ENCODE data around the gene RIPPLY3.
A peak's percentile ranks its signal among the peaks of the same experiment; 100 is the strongest.

Gene RIPPLY3

GRCh38 chr21:37009740-37010341, 3.3 kb downstream of the RIPPLY3 start:
- Histone ChIP-seq H3K4me2 (peak overlapping the region; percentile 39), H3K79me2 (ENCODE audit: insufficient read depth, low read depth) (no peaks in the 10 kb centered on the region), H3K4me1 (ENCODE audit: low read depth, poor library complexity, severe bottlenecking) (peaks cover 4% of the 10 kb centered on the region), H3K9ac (peak overlapping the region; percentile 35; the same call in 1 of the 2 replicates), H3K27ac (no peak overlapping the region; the same call in 1 of the 2 replicates), H3K36me3 (ENCODE audit: insufficient read depth) (no peaks in the 10 kb centered on the region), H2AFZ (ENCODE audit: low read depth) (peak overlapping the region; percentile 86), H3K4me3 (IDR thresholded peaks at IDR 0.05; ENCODE audit: insufficient read depth, low read depth, low read length) (no peak overlapping the region), H4K20me1 (ENCODE audit: insufficient read depth) (no peaks in the 10 kb centered on the region), H3K27me3 (ENCODE audit: insufficient read depth, low read depth) (no peaks in the 10 kb centered on the region)
- peak; percentile 91 for TF ChIP-seq CTCF (conservative IDR thresholded peaks at IDR 0.05; ENCODE audit: low read depth, low read length)

DNA sequence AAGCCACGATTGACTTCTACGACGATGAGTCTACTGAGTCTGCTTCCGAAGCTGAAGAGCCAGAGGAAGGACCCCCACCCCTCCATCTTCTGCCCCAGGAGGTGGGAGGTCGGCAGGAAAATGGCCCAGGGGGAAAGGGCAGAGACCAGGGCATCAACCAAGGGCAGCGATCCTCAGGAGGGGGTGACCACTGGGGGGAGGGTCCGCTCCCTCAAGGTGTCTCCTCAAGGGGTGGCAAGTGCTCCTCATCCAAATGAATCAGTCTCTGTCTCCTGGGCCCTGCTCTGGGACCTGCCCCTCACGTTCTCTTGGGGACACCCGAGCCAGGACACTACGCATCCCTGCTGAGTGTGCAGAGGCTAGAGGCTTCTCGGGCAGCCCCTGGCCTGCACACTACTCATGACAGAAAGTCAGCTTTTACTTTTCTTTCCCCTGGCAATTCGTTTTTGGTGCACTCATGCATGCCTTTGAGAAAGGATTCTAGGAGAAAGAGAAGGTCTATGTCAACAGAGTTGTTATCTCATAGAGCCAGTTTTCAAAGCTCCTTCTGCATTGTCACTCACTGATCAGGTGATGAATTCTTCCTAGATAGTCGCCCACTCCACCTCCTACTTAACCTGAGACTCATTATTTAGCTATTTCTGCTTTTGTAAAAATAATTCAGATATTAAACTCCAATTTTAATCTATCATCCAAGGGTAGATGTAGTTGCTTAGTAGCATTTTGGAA, 11.6 kb downstream of the RIPPLY3 start:
- Histone ChIP-seq H2AFZ (ENCODE audit: low read depth) (no peak overlapping the region), H3K4me2 (no peak overlapping the region), H3K36me3 (ENCODE audit: insufficient read depth) (no peaks in the 10 kb centered on the region), H3K27me3 (ENCODE audit: insufficient read depth, low read depth) (no peaks in the 10 kb centered on the region), H3K79me2 (ENCODE audit: insufficient read depth, low read depth) (no peaks in the 10 kb centered on the region), H4K20me1 (ENCODE audit: insufficient read depth) (no peaks in the 10 kb centered on the region), H3K4me1 (ENCODE audit: low read depth, poor library complexity, severe bottlenecking) (no peaks in the 10 kb centered on the region), H3K4me3 (IDR thresholded peaks at IDR 0.05; ENCODE audit: insufficient read depth, low read depth, low read length) (no peak overlapping the region), H3K9ac (no peak overlapping the region), H3K27ac (no peak overlapping the region)
- no peak for TF ChIP-seq CTCF (conservative IDR thresholded peaks at IDR 0.05; ENCODE audit: low read depth, low read length)

- Histone ChIP-seq H3K4me3 (IDR thresholded peaks at IDR 0.05; ENCODE audit: insufficient read depth, low read depth, low read length) (no peak overlapping the region), H3K27me3 (ENCODE audit: insufficient read depth, low read depth) (no peaks in the 10 kb centered on the region), H2AFZ (ENCODE audit: low read depth) (no peak overlapping the region), H3K9ac (no peak overlapping the region), H3K4me1 (ENCODE audit: low read depth, poor library complexity, severe bottlenecking) (no peaks in the 10 kb centered on the region), H3K27ac (no peak overlapping the region), H3K4me2 (no peak overlapping the region), H3K36me3 (ENCODE audit: insufficient read depth) (no peaks in the 10 kb centered on the region), H3K79me2 (ENCODE audit: insufficient read depth, low read depth) (no peaks in the 10 kb centered on the region), H4K20me1 (ENCODE audit: insufficient read depth) (no peaks in the 10 kb centered on the region)
- no peak for TF ChIP-seq CTCF (conservative IDR thresholded peaks at IDR 0.05; ENCODE audit: low read depth, low read length)
These were observed 20.0 kb downstream of the RIPPLY3 start for GRCh38 chr21:37026499-37026898.

DNA sequence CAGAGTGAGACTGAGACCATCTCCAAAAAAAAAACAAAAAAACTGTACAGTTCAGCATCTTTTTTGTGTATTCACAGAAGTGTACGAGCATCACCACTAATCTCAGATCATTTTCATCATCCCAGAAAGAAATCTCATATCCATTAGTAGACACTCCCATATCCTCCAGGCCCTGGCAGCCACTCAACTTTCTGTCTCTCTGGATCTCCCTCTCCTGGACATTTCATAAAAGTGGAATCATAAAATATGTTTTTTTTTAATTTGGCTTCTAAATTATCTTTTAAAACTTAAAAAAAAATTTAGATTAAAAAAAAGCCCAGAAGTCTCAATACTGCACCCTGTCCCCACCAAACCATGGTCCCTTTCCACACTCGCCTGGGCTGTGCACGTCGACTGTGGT, 22.1 kb downstream of the RIPPLY3 start:
- Histone ChIP-seq H3K4me1 (ENCODE audit: low read depth, poor library complexity, severe bottlenecking) (no peaks in the 10 kb centered on the region), H2AFZ (ENCODE audit: low read depth) (no peak overlapping the region), H3K27me3 (ENCODE audit: insufficient read depth, low read depth) (no peaks in the 10 kb centered on the region), H3K79me2 (ENCODE audit: insufficient read depth, low read depth) (no peaks in the 10 kb centered on the region), H3K36me3 (ENCODE audit: insufficient read depth) (no peaks in the 10 kb centered on the region), H3K4me3 (IDR thresholded peaks at IDR 0.05; ENCODE audit: insufficient read depth, low read depth, low read length) (no peak overlapping the region), H3K9ac (no peak overlapping the region), H3K27ac (no peak overlapping the region), H4K20me1 (ENCODE audit: insufficient read depth) (no peaks in the 10 kb centered on the region), H3K4me2 (no peak overlapping the region)
- no peak for TF ChIP-seq CTCF (conservative IDR thresholded peaks at IDR 0.05; ENCODE audit: low read depth, low read length)

Data from KMS-11 (cell line).